ENCODE results near the gene HSCB.

GRCh38 chr22:28798810-28799605, 57.2 kb downstream of the HSCB start:
- TF ChIP-seq NR3C1 (CRISPR knock-in tag; IDR thresholded peaks at IDR 0.05) (no peak), POLR2AphosphoS5 (IDR thresholded peaks at IDR 0.05; ENCODE audit: control insufficient read depth, insufficient read depth, low read depth, low read length) (no peak)

Data from K562 (cell line).